SK-N-MC (cell line): ENCODE measurements around the gene CNGA2.

ENCODE experiments used
- DNase-seq: peaks from one replicate; pipeline ENCODE4 v3.0.0-alpha.2; 2011; ENCODE audit warnings: low read depth, low spot score
- H3K27ac ChIP-seq: fragments of 200-600 bp; sonication (generic); 2 replicates; pipeline ENCODE4 v1.5.1; 2016; ENCODE audit warnings: mixed run types
- H3K36me3 ChIP-seq: fragments of 200-600 bp; sonication (generic); 2 replicates; pipeline ENCODE4 v1.6.1; 2017; ENCODE audit warnings: antibody characterized with exemption, low read length, mixed read lengths; ENCODE audit not compliant: insufficient read depth
- H3K4me3 ChIP-seq: fragments of 200-600 bp; sonication (generic); 2 replicates; pipeline ENCODE4 v1.5.1; 2016
- H3K9ac ChIP-seq: fragments of 200-600 bp; sonication (generic); 2 replicates; pipeline ENCODE4 v1.8.0; 2017; ENCODE audit warnings: mixed run types, mixed read lengths; ENCODE audit not compliant: insufficient read length
- H3K9me3 ChIP-seq: fragments of 200-600 bp; sonication (generic); 2 replicates; pipeline ENCODE4 v1.6.1; 2017; ENCODE audit warnings: low read depth, mild to moderate bottlenecking, antibody characterized with exemption, low read length, moderate library complexity, mixed read lengths
- EZH2 ChIP-seq: fragments of 200-600 bp; sonication (generic); IDR thresholded peaks from one replicate; pipeline ENCODE4 v1.6.1; 2017; ENCODE audit warnings: antibody characterized with exemption
- FOXP2 ChIP-seq: optimal IDR thresholded peaks from 2 replicates; pipeline ENCODE3; 2011; ENCODE audit warnings: mild to moderate bottlenecking, moderate library complexity; ENCODE audit not compliant: insufficient read depth; ENCODE audit errors: extremely low read length, control extremely low read depth
- POLR2AphosphoS5 ChIP-seq: IDR thresholded peaks from 2 replicates; pipeline ENCODE4 v1.6.1; 2012; ENCODE audit warnings: mild to moderate bottlenecking, low read depth, low read length, borderline replicate concordance

Gene CNGA2

GRCh38 chrX:151723156-151723760 is 11.3 kb upstream of the CNGA2 start:
- H3K36me3 ChIP-seq = no peaks in the 10 kb centered on the region
- no peak overlapping the region for H3K4me3 ChIP-seq
- DNase-seq = peak; percentile 14
- TF ChIP-seq POLR2AphosphoS5 (no peak), FOXP2 (no peak), EZH2 (no peak)
- H3K9ac ChIP-seq = no peak overlapping the region
- no peak overlapping the region for H3K27ac ChIP-seq
- no peaks in the 10 kb centered on the region for H3K9me3 ChIP-seq

DNA sequence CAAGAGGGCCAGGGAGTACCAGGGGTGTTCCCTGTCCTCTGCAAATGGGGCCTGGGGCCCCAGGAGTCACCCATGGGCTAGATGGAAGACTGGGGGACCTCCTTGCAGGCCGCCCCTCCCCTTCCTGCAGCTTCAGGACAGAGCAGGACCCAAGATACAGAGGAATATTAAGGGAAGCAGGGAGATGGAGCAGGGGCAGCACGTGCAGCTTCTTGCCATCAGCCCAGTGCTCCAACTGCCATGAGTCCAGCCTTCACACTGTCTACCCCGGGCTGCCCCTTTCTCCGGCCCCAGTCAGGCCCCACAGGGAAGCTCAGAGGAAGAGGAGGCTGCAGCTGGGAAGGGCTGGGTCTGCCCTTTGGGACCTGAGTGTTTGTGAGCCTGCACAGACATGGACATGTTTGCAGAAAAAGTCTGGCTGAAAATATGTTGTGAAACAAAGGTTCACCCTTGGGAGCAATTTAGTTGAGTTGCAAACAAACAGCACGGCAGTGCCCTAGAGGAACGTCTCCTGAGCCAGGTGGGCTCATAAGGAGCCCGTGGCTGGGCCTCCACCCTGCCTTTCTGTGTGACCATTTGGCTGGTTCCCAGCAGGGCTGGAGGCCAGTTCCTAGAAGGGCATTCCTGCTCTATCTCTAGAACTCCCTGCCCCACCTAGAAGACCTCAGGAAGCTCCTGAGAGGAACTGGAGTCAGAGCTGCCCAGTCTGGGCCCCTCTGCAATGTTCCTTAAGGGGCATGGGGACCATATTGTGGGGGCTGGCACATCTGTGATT is 9.8 kb upstream of the CNGA2 start:
- DNase-seq = no peak
- H3K27ac ChIP-seq = no peak overlapping the region
- H3K36me3 ChIP-seq = no peaks in the 10 kb centered on the region
- TF ChIP-seq EZH2 (no peak), FOXP2 (no peak), POLR2AphosphoS5 (no peak)
- H3K9ac ChIP-seq = no peak overlapping the region
- H3K9me3 ChIP-seq = no peaks in the 10 kb centered on the region
- H3K4me3 ChIP-seq = no peak overlapping the region

DNA sequence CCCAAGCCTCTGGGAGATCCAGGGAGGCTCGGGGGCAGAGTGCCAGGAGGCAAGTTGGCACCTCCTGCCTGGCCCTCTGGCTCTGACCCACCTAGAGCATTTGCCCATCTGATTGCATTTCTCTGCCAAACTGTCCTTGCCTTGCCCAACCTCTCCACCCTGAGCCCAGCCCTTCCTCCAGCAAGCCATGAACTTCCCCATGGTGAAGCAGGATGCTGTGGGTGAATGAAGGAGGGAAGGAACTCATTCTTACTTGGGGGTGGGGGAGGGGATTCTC is 9.3 kb upstream of the CNGA2 start:
- no peaks in the 10 kb centered on the region for H3K9me3 ChIP-seq
- no peaks in the 10 kb centered on the region for H3K36me3 ChIP-seq
- no peak overlapping the region for H3K27ac ChIP-seq
- no peak for DNase-seq
- no peak for TF ChIP-seq FOXP2
- TF ChIP-seq POLR2AphosphoS5 = no peak
- no peak for TF ChIP-seq EZH2
- H3K4me3 ChIP-seq = no peak overlapping the region
- no peak overlapping the region for H3K9ac ChIP-seq

GRCh38 chrX:151726751-151727150 is 7.8 kb upstream of the CNGA2 start:
- Histone ChIP-seq H3K9me3 (no peaks in the 10 kb centered on the region), H3K36me3 (no peaks in the 10 kb centered on the region), H3K27ac (no peak overlapping the region), H3K9ac (no peak overlapping the region), H3K4me3 (no peak overlapping the region)
- TF ChIP-seq FOXP2 = no peak
- TF ChIP-seq POLR2AphosphoS5 = no peak
- TF ChIP-seq EZH2 = no peak
- DNase-seq = no peak

DNA sequence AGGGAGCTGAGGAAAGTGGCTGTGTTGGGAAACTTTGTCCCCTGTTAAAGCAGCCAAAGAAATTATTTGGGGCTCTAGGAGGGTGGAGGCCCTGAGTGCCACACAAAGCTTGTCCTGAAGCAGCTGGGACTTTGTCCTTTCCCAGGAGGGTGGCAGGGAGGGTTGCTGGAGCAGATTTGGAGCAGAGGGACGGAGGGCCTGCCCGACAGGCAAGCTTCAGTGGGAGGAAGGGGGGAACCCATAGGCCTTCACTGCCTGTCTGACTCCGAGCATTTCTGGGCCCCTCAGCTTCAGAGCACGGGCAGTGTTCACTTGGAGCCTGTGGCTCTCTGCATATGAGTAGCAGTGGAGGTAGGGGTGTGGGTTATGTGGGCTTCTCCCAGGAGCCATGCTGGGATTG is 7.2 kb upstream of the CNGA2 start:
- H3K36me3 ChIP-seq = no peaks in the 10 kb centered on the region
- H3K27ac ChIP-seq = no peak overlapping the region
- TF ChIP-seq POLR2AphosphoS5 (no peak), EZH2 (no peak), FOXP2 (no peak)
- H3K9ac ChIP-seq = no peak overlapping the region
- no peak for DNase-seq
- no peak overlapping the region for H3K4me3 ChIP-seq
- no peaks in the 10 kb centered on the region for H3K9me3 ChIP-seq

GRCh38 chrX:151729056-151729725 is 5.4 kb upstream of the CNGA2 start:
- Histone ChIP-seq H3K9me3 (no peaks in the 10 kb centered on the region), H3K36me3 (no peaks in the 10 kb centered on the region), H3K4me3 (no peak overlapping the region), H3K27ac (no peak overlapping the region), H3K9ac (no peak overlapping the region)
- TF ChIP-seq POLR2AphosphoS5 = no peak
- no peak for TF ChIP-seq FOXP2
- TF ChIP-seq EZH2 = no peak
- DNase-seq = no peak

GRCh38 chrX:151735219-151735618 is 673 bp downstream of the CNGA2 start:
- H3K9ac ChIP-seq = no peak overlapping the region
- no peak overlapping the region for H3K27ac ChIP-seq
- no peaks in the 10 kb centered on the region for H3K9me3 ChIP-seq
- H3K36me3 ChIP-seq = no peaks in the 10 kb centered on the region
- DNase-seq = no peak
- no peak overlapping the region for H3K4me3 ChIP-seq
- no peak for TF ChIP-seq POLR2AphosphoS5
- no peak for TF ChIP-seq EZH2
- no peak for TF ChIP-seq FOXP2

DNA sequence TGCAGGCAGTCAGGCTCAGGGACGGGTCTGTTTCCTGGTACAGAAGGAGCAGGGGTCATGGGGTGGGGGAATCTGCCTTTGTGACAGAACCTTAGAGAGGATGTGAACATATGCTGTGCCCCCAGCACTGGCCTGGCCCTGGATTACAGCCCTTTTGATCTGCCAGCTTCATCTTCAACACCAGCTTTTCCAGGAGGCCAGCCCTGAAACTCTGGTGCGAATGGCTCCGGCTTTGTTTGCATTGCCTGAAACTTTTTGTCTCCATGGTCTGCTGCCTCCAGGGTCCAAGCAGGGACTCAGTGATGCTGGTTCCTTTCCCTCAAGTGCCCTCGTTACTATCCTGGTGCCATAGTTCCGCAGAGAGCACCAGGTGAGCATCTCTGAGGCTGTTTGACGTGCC is 2.1 kb downstream of the CNGA2 start:
- Histone ChIP-seq H3K27ac (no peak overlapping the region), H3K9me3 (no peaks in the 10 kb centered on the region), H3K9ac (no peak overlapping the region)

More for the DNA sequence above, 2.1 kb downstream of the CNGA2 start:
- no peaks in the 10 kb centered on the region for H3K36me3 ChIP-seq
- H3K4me3 ChIP-seq = no peak overlapping the region
- DNase-seq = no peak
- TF ChIP-seq POLR2AphosphoS5 (no peak), EZH2 (no peak), FOXP2 (no peak)
